Peyer's patch (tissue), 4 donors: ENCODE results near the gene SPDYC. TPM values are rescaled to one million over a fixed set of nuclear protein-coding genes. Genes with fewer than 3 reads are reported as not detected.
A peak's percentile ranks its signal among the peaks of the same experiment; 100 is the strongest.

ENCODE experiments used
- DNase-seq, 3 donors: peaks; one replicate each; pipeline ENCODE4 v3.0.0-alpha.2; 2017 to 2019
- H3K27ac ChIP-seq, 4 donors: fragments of 200-600 bp; sonication (generic); one replicate each; pipeline ENCODE4 v1.5.1; 2016 to 2019
- H3K27me3 ChIP-seq, 2 donors: fragments of 200-600 bp; sonication (generic); one replicate each; pipeline ENCODE4 v1.5.1; 2019
- H3K36me3 ChIP-seq, 3 donors: fragments of 200-600 bp; sonication (generic); one replicate each; pipeline ENCODE4 v1.5.1; 2016 to 2019
- H3K4me1 ChIP-seq, 4 donors: fragments of 200-600 bp; sonication (generic); one replicate each; pipeline ENCODE4 v1.5.1; 2016 to 2019
- H3K4me3 ChIP-seq, 4 donors: fragments of 200-600 bp; sonication (generic); 1 replicate in 3 of 4; 2 replicates in 1 of 4; pipeline ENCODE4 v1.5.1; 2016 to 2019; ENCODE audit warnings: mild to moderate bottlenecking in 1 of 4
- H3K9me3 ChIP-seq, 4 donors: fragments of 200-600 bp; sonication (generic); one replicate each; pipeline ENCODE4 v1.5.1; 2016 to 2019; ENCODE audit warnings: mild to moderate bottlenecking in 1 of 4
- CTCF ChIP-seq, 6 experiments: fragments of 450-650 bp in 4 of 6; fragments of 200-600 bp in 2 of 6; sonication (generic) in 1 of 6; IDR thresholded peaks; one replicate each; pipeline ENCODE4 v1.5.1; 2017 to 2019; ENCODE audit warnings: antibody characterized with exemption in 6 of 6, mild to moderate bottlenecking in 3 of 6, moderate library complexity in 1 of 6
- POLR2A ChIP-seq, 2 donors: fragments of 450-650 bp; IDR thresholded peaks; one replicate each; pipeline ENCODE4 v1.5.1; 2017; ENCODE audit warnings: antibody characterized with exemption in 2 of 2, mild to moderate bottlenecking in 2 of 2, moderate library complexity in 2 of 2
- total RNA-seq, 4 donors: library from RNA; depleted of rRNA; stranded (reverse); fragments of >200 nt; gene quantifications; one replicate each; pipeline ENCODE4 v1.1.0, GENCODE V29; 2016

SPDYC gene
- total RNA-seq, 4 donors from 2014 or later, result not detected

- no peak for DNase-seq
- H3K4me3 ChIP-seq, result no peak overlapping the region
- peaks cover 0 to 86% (median 0%) of the 10 kb centered on the region in 3 donors for H3K36me3 ChIP-seq
- no peaks in the 10 kb centered on the region for H3K4me1 ChIP-seq
- no peaks in the 10 kb centered on the region for H3K27me3 ChIP-seq
- no peaks in the 10 kb centered on the region for H3K9me3 ChIP-seq
- H3K27ac ChIP-seq, result no peak overlapping the region
- no peak for TF ChIP-seq POLR2A (IDR thresholded peaks at IDR 0.05)
- no peak for TF ChIP-seq CTCF (IDR thresholded peaks at IDR 0.05)
Observed at GRCh38 chr11:65194564-65194963, 24.5 kb downstream of the SPDYC start.

GRCh38 chr11:65204143-65204542 lies 34.1 kb downstream of the SPDYC start:
- H3K9me3 ChIP-seq, result no peaks in the 10 kb centered on the region
- H3K27ac ChIP-seq, result no peak overlapping the region
- peak in 1 of 3 donors; percentile 40 for DNase-seq
- TF ChIP-seq POLR2A (IDR thresholded peaks at IDR 0.05) (no peak), CTCF (IDR thresholded peaks at IDR 0.05) (no peak)
- H3K27me3 ChIP-seq, result no peaks in the 10 kb centered on the region
- H3K4me1 ChIP-seq, result peaks cover 0 to 14% (median 0%) of the 10 kb centered on the region in 4 donors
- no peak overlapping the region for H3K4me3 ChIP-seq
- H3K36me3 ChIP-seq, result peaks cover 0 to 91% (median 0%) of the 10 kb centered on the region in 3 donors

- peak in 1 of 3 donors; percentile 52 for DNase-seq
- peaks cover 0 to 91% (median 0%) of the 10 kb centered on the region in 3 donors for H3K36me3 ChIP-seq
- no peak for TF ChIP-seq POLR2A (IDR thresholded peaks at IDR 0.05)
- peak; percentile 71 to 95 (median 80) for TF ChIP-seq CTCF (IDR thresholded peaks at IDR 0.05)
Observed at GRCh38 chr11:65204646-65205601, 34.9 kb downstream of the SPDYC start.

GRCh38 chr11:65205602-65205967 lies 35.6 kb downstream of the SPDYC start:
- H3K4me3 ChIP-seq, result no peak overlapping the region
- no peaks in the 10 kb centered on the region for H3K27me3 ChIP-seq
- peaks cover 0 to 29% (median 0%) of the 10 kb centered on the region in 4 donors for H3K4me1 ChIP-seq
- no peaks in the 10 kb centered on the region for H3K9me3 ChIP-seq
- peaks cover 0 to 91% (median 0%) of the 10 kb centered on the region in 3 donors for H3K36me3 ChIP-seq
- TF ChIP-seq CTCF (IDR thresholded peaks at IDR 0.05), result no peak
- TF ChIP-seq POLR2A (IDR thresholded peaks at IDR 0.05), result no peak
- no peak overlapping the region for H3K27ac ChIP-seq
- DNase-seq, result peak in 1 of 3 donors; percentile 42

More at GRCh38 chr11:65204646-65205601, 34.9 kb downstream of the SPDYC start:
- Histone ChIP-seq H3K27me3 (no peaks in the 10 kb centered on the region), H3K4me3 (no peak overlapping the region), H3K4me1 (peaks cover 0 to 22% (median 0%) of the 10 kb centered on the region in 4 donors), H3K9me3 (no peaks in the 10 kb centered on the region), H3K27ac (no peak overlapping the region)

GRCh38 chr11:65206441-65206841 lies 36.4 kb downstream of the SPDYC start:
- Histone ChIP-seq H3K4me1 (peaks cover 0 to 32% (median 0%) of the 10 kb centered on the region in 4 donors), H3K36me3 (peaks cover 0 to 94% (median 0%) of the 10 kb centered on the region in 3 donors), H3K27ac (no peak overlapping the region), H3K27me3 (no peaks in the 10 kb centered on the region), H3K9me3 (no peaks in the 10 kb centered on the region), H3K4me3 (no peak overlapping the region)
- TF ChIP-seq POLR2A (IDR thresholded peaks at IDR 0.05), result no peak
- TF ChIP-seq CTCF (IDR thresholded peaks at IDR 0.05), result no peak
- DNase-seq, result peak in 1 of 3 donors; percentile 41
